ENCODE data around the gene TMEM238.
A peak's percentile ranks its signal among the peaks of the same experiment; 100 is the strongest.
"Not testable (repeated sequence)": the region's sequence is repeated elsewhere in the genome, so short reads cannot be mapped to it uniquely, and the experiment has no call there.

Gene TMEM238, protein sequence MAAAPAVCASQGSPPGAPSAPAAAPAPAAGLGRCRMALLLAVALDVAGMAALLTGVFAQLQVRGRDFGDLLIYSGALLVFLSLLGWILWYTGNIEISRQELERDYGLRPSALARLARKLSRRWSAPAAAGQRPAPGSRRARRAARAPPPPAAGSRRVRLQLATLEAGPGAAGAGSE

DNA sequence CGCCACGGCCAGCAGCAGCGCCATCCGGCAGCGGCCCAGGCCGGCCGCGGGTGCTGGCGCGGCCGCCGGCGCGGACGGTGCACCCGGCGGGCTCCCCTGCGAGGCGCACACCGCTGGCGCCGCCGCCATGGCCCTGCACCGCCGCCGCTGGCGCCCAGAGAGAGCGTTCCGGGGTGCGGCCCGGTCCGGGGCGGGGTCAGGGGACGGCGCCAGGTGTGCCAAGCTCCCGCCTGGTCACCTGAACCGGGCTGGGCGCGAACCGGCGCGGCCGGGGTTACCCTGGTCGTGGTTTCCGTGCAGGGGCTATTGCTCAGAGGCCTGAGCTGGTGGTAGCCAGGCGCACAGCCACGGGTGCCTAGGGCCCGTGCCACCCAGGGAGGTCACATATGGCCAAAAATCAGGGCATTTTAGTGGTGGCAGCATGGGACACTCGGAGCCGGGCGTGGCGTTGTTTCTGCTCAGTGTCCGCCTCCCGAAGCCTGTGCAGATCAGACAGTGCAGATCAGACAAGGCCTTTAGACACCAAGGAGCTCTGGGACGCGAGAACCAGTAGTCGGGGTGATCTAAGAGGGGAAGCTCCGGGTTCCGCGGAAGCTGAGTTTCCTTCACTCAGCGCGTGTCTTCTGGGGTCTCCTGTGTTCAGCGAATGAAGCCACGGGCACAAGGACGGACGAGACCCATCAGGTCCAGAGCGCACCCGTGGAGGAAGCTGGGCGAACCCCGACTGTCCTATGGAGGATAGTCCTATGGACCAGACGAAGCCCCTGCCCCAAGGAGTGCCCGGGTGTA is at the start of gene TMEM238:
Gene TMEM238, minus strand, starts transcription at position 162 of the 789 bp plus-strand sequence. Its CDS starts 33 bp downstream, at position 129.
- Histone ChIP-seq H3K9me3 (ENCODE audit: control insufficient read depth in 2 of 2, low read length in 2 of 2) (no peaks in the 10 kb centered on the region), H3K27ac (ENCODE audit: low read length) (peak within 1 kb of the TSS; percentile 94), H3K36me3 (ENCODE audit: control insufficient read depth in 2 of 2, insufficient read depth in 2 of 2, low read length in 2 of 2) (peaks cover 16 to 21% of the 10 kb centered on the region in 2 donors), H3K27me3 (ENCODE audit: control insufficient read depth in 1 of 2, insufficient read depth in 2 of 2, low read length in 2 of 2) (no peaks in the 10 kb centered on the region), H3K4me3 (ENCODE audit: low read length in 2 of 2) (peak within 1 kb of the TSS; percentile 81 to 99), H3K9ac (ENCODE audit: low read length in 2 of 2) (peak within 1 kb of the TSS; percentile 94 to 98), H3K4me1 (ENCODE audit: control insufficient read depth, insufficient read depth, low read length) (peaks cover 53% of the 10 kb centered on the region)

DNA sequence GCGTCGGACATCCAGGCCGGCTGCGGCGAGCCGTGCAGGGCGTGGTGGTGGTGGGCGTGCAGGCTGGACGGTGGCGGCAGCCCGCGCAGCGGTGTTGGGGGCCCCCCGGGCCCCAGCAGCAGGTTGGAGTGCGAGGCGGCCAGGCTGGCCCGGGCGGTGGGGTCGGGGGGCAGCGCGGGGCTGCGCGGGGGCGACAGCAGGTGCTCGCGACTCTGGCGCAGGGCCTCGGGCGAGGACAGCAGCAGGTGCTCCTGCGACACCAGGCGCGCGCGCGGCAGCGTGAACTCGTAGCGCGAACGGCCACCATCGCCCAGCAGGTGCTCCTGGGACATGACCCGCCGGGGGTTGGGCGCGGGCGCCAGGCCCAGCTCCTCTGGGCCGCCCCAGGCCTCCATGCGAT is 49.2 kb upstream of the TMEM238 start:
- no peak overlapping the region for H3K4me3 ChIP-seq (ENCODE audit: low read length in 2 of 2)
- no peak overlapping the region for H3K27ac ChIP-seq (ENCODE audit: low read length)
- H3K27me3 ChIP-seq (ENCODE audit: control insufficient read depth in 1 of 2, insufficient read depth in 2 of 2, low read length in 2 of 2): peaks cover 56 to 61% of the 10 kb centered on the region in 2 donors
- H3K36me3 ChIP-seq (ENCODE audit: control insufficient read depth in 2 of 2, insufficient read depth in 2 of 2, low read length in 2 of 2): no peaks in the 10 kb centered on the region
- no peak overlapping the region for H3K9ac ChIP-seq (ENCODE audit: low read length in 2 of 2)
- H3K4me1 ChIP-seq (ENCODE audit: control insufficient read depth, insufficient read depth, low read length): no peaks in the 10 kb centered on the region
- H3K9me3 ChIP-seq (ENCODE audit: control insufficient read depth in 2 of 2, low read length in 2 of 2): no peaks in the 10 kb centered on the region

DNA sequence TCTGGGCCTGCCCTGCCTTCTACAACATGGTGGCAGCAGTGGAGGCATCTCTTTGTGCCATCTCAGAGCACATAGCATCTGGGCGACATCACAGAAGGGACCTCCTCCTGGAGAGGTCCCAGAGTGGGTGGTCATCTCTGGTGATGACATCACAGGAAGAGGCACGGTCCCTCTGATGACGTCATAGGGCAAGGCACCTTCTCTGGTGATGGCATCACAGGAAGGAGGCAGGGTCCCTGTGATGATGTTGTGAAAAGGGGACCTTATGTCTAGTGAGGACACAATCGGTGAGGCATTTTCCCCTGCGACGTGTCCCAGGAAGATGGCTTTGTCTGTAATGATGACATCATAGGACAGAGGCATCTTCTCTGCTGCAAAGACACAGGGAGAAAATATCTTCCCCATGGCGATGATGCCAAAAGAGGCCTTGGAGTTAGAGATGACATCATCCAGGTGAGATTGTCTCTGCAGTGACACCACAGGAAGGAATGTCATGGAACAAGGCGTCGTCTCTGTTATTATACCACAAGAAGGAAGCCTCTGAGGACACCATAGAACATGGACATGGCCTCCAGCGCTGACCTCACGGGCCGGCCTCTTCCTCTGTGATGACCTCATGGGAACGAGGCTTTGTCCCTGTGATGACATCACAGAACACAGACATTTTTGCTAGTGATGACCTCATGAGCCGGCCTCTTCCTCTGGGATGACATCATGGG is 48.3 kb upstream of the TMEM238 start:
- Histone ChIP-seq H3K9ac (ENCODE audit: low read length in 2 of 2) (no peak overlapping the region), H3K4me3 (ENCODE audit: low read length in 2 of 2) (no peak overlapping the region), H3K27ac (ENCODE audit: low read length) (no peak overlapping the region), H3K36me3 (ENCODE audit: control insufficient read depth in 2 of 2, insufficient read depth in 2 of 2, low read length in 2 of 2) (no peaks in the 10 kb centered on the region), H3K4me1 (ENCODE audit: control insufficient read depth, insufficient read depth, low read length) (no peaks in the 10 kb centered on the region), H3K9me3 (ENCODE audit: control insufficient read depth in 2 of 2, low read length in 2 of 2) (no peaks in the 10 kb centered on the region), H3K27me3 (ENCODE audit: control insufficient read depth in 1 of 2, insufficient read depth in 2 of 2, low read length in 2 of 2) (peaks cover 50 to 58% of the 10 kb centered on the region in 2 donors)

DNA sequence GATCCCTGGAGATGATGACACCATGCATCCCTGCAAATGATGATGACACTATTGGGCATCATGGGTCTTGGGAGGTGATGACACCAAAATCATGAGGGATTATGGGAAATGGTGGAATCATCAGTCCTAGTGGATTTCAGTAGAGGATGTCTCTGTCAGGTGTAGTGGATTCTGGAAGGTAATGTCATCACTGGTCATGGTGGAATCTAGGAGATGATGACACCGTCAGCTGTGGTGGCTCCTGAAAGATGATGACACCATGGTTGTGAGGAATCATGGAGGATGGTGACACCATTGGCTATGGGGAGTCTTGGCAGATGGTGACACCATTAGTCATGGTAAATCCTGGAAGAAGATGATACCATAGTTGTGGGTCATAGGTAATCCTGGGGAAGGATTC is 47.1 kb upstream of the TMEM238 start:
- Histone ChIP-seq H3K9me3 (ENCODE audit: control insufficient read depth in 2 of 2, low read length in 2 of 2) (no peaks in the 10 kb centered on the region), H3K4me3 (ENCODE audit: low read length in 2 of 2) (no peak overlapping the region), H3K4me1 (ENCODE audit: control insufficient read depth, insufficient read depth, low read length) (no peaks in the 10 kb centered on the region), H3K27me3 (ENCODE audit: control insufficient read depth in 1 of 2, insufficient read depth in 2 of 2, low read length in 2 of 2) (peaks cover 50 to 52% of the 10 kb centered on the region in 2 donors), H3K27ac (ENCODE audit: low read length) (no peak overlapping the region), H3K36me3 (ENCODE audit: control insufficient read depth in 2 of 2, insufficient read depth in 2 of 2, low read length in 2 of 2) (no peaks in the 10 kb centered on the region), H3K9ac (ENCODE audit: low read length in 2 of 2) (no peak overlapping the region)

DNA sequence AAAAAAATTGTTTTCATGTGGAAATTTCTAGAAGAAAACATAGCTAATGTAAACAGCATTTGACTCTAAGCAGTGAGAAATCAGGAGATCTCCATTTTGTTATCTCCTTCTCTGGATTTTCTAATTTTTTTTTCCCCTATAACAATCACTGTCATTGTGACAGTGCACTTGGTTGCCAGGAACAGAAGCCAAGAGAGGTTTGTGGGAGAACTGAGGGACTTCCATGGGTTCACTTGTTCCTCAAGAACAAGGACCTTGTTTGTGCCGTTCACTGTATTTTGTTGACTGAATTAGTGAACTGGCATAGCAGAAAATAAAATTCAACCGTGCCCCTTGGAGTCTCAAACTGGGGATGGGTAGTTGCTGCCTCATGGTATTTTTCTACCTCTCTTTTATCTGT is 42.0 kb upstream of the TMEM238 start:
- Histone ChIP-seq H3K36me3 (ENCODE audit: control insufficient read depth in 2 of 2, insufficient read depth in 2 of 2, low read length in 2 of 2) (no peaks in the 10 kb centered on the region), H3K9me3 (ENCODE audit: control insufficient read depth in 2 of 2, low read length in 2 of 2) (no peaks in the 10 kb centered on the region), H3K4me1 (ENCODE audit: control insufficient read depth, insufficient read depth, low read length) (no peaks in the 10 kb centered on the region), H3K9ac (ENCODE audit: low read length in 2 of 2) (no peak overlapping the region), H3K27me3 (ENCODE audit: control insufficient read depth in 1 of 2, insufficient read depth in 2 of 2, low read length in 2 of 2) (peaks cover 21 to 28% of the 10 kb centered on the region in 2 donors), H3K27ac (ENCODE audit: low read length) (no peak overlapping the region), H3K4me3 (ENCODE audit: low read length in 2 of 2) (no peak overlapping the region)

DNA sequence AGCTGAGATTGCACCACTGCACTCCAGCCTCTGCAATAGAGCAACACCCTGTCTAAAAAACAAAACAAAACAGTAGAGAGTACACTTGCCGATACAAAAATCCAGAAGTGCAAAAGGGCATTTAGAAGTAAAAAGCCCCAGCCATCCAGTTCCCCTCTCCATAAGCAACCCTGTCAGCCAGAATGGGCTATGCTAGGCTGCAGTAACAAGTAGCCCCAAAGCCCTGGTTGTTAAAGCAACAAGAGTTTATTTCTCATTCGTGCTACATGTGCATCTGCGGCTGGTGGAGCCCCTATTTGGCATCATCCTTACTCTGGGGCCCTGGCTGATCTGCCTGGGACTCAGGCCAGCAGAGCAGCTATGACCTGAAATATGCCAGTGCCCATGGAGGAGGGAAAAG is 40.4 kb upstream of the TMEM238 start:
- Histone ChIP-seq H3K4me1 (ENCODE audit: control insufficient read depth, insufficient read depth, low read length) (no peaks in the 10 kb centered on the region), H3K27me3 (ENCODE audit: control insufficient read depth in 1 of 2, insufficient read depth in 2 of 2, low read length in 2 of 2) (peaks cover 8 to 23% of the 10 kb centered on the region in 2 donors), H3K36me3 (ENCODE audit: control insufficient read depth in 2 of 2, insufficient read depth in 2 of 2, low read length in 2 of 2) (no peaks in the 10 kb centered on the region), H3K9ac (ENCODE audit: low read length in 2 of 2) (no peak overlapping the region), H3K4me3 (ENCODE audit: low read length in 2 of 2) (no peak overlapping the region), H3K27ac (ENCODE audit: low read length) (no peak overlapping the region), H3K9me3 (ENCODE audit: control insufficient read depth in 2 of 2, low read length in 2 of 2) (no peaks in the 10 kb centered on the region)

DNA sequence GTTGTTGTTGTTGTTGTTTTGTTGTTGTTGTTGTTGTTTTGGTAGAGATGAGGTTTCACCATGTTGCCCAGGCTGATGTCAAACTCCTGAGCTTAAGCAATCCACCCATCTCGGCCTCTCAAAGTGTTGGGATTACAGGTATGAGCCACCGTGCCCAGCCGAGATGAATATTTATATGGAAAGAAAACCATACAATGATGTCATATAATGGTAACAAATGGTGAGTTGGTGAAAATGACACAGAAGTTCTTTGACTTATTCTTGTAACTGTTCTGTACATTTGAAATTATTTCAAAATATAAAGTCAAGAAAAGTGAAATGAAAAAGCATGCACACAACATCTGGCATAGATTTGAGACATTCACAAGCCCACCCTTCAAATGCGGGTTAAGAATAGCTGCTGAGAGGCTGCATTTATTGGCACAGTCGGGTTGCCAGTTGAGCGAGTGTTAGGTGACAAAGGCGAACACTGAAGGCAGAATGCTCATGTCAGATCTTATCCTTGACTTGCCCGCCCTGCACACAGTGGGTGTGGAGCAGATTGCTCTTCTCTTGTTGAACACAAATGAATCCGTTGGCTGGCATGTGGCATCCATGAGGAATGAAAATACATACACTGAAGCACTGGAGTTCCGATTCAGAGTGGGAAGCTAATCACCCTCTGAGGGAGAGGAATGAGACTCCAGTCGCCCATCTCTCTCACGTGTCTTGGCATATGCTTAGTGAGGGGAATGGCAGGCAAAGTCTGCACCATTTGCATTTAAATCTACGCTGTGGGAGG is 39.3 kb upstream of the TMEM238 start:
- no peaks in the 10 kb centered on the region for H3K4me1 ChIP-seq (ENCODE audit: control insufficient read depth, insufficient read depth, low read length)
- H3K4me3 ChIP-seq (ENCODE audit: low read length in 2 of 2): no peak overlapping the region
- peaks cover 1 to 19% of the 10 kb centered on the region in 2 donors for H3K27me3 ChIP-seq (ENCODE audit: control insufficient read depth in 1 of 2, insufficient read depth in 2 of 2, low read length in 2 of 2)
- H3K36me3 ChIP-seq (ENCODE audit: control insufficient read depth in 2 of 2, insufficient read depth in 2 of 2, low read length in 2 of 2): no peaks in the 10 kb centered on the region
- H3K9me3 ChIP-seq (ENCODE audit: control insufficient read depth in 2 of 2, low read length in 2 of 2): no peaks in the 10 kb centered on the region
- no peak overlapping the region for H3K27ac ChIP-seq (ENCODE audit: low read length)
- no peak overlapping the region for H3K9ac ChIP-seq (ENCODE audit: low read length in 2 of 2)

DNA sequence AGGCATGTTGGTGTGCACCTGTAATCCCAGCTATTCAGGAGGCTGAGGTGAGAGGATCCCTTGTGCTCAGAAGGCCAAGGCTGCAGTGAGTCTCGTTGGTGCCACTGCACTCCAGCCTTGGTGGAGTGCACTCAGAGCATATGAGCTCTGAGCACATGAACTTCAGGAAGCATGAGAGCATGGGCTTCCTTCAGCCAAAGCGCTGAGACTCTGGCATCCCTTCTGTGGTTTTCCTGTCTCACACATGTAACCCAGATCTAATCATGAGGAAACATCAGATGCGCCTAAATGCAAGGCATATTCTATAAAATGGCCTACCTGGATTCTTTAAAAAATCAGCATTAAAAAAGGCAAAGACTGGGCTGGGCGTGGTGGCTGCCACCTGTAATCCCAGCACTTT is 37.2 kb upstream of the TMEM238 start:
- not testable (repeated sequence) for H3K36me3 ChIP-seq (ENCODE audit: control insufficient read depth in 2 of 2, insufficient read depth in 2 of 2, low read length in 2 of 2); H3K9me3 ChIP-seq (ENCODE audit: control insufficient read depth in 2 of 2, low read length in 2 of 2); H3K4me3 ChIP-seq (ENCODE audit: low read length in 2 of 2); H3K27ac ChIP-seq (ENCODE audit: low read length); H3K4me1 ChIP-seq (ENCODE audit: control insufficient read depth, insufficient read depth, low read length); H3K9ac ChIP-seq (ENCODE audit: low read length in 2 of 2)
- peaks cover 0 to 17% of the 10 kb centered on the region in 2 donors for H3K27me3 ChIP-seq (ENCODE audit: control insufficient read depth in 1 of 2, insufficient read depth in 2 of 2, low read length in 2 of 2)

DNA sequence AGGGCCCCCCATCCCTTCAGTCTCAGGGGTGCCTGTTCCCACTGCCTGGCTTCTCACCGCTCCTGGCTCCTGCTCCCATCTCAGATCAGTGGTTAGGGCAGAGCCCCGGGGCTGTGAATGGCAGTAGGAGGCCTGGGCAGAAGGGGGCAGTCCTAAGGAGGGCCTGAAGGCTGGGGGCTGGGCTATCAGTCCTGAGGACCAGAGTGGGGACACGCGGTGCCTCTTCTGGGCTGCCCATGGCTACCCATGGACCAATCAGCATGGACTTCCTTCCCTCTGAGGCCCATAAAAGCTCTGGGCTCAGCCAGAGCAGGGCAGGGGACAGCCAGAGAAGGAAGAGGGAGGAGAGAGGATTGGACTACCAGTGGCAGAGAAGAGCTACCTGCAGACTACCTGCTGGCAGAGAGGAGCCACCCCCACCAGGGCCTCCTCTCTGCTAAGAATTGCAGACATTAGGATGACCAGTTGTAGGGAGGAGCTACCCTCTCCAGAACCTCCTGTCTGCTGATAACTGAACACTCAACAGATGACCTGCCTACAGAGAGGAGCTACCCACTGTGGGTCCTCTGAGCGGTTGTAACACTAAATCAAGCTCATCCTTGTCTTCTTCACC is 35.6 kb upstream of the TMEM238 start:
- Histone ChIP-seq H3K27me3 (ENCODE audit: control insufficient read depth in 1 of 2, insufficient read depth in 2 of 2, low read length in 2 of 2) (peaks cover 2 to 16% of the 10 kb centered on the region in 2 donors), H3K4me3 (ENCODE audit: low read length in 2 of 2) (no peak overlapping the region), H3K9ac (ENCODE audit: low read length in 2 of 2) (no peak overlapping the region), H3K27ac (ENCODE audit: low read length) (no peak overlapping the region), H3K9me3 (ENCODE audit: control insufficient read depth in 2 of 2, low read length in 2 of 2) (no peaks in the 10 kb centered on the region), H3K4me1 (ENCODE audit: control insufficient read depth, insufficient read depth, low read length) (no peaks in the 10 kb centered on the region), H3K36me3 (ENCODE audit: control insufficient read depth in 2 of 2, insufficient read depth in 2 of 2, low read length in 2 of 2) (no peaks in the 10 kb centered on the region)

DNA sequence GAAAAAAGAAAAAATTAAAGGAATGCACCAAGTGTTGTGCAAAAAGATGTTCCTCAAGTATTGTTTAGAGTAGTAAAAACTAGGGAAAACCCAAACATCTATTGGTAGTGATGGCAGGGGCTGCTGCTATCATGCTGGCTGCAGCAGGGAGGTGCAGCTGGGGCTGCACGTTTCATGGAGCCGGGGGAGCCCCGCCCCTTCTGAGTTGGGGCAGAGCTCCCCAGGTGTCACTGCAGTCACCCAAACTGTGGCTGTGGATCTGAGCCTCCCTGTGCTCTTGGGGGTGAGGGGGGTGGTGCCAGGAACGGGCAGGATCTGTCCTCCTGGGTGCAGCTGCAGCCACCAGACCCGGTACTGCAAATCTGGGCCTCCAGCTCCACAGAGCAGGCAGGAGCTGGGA is 35.0 kb upstream of the TMEM238 start:
- no peaks in the 10 kb centered on the region for H3K9me3 ChIP-seq (ENCODE audit: control insufficient read depth in 2 of 2, low read length in 2 of 2)
- H3K27ac ChIP-seq (ENCODE audit: low read length): no peak overlapping the region
- no peaks in the 10 kb centered on the region for H3K4me1 ChIP-seq (ENCODE audit: control insufficient read depth, insufficient read depth, low read length)
- H3K27me3 ChIP-seq (ENCODE audit: control insufficient read depth in 1 of 2, insufficient read depth in 2 of 2, low read length in 2 of 2): peaks cover 2 to 11% of the 10 kb centered on the region in 2 donors
- H3K4me3 ChIP-seq (ENCODE audit: low read length in 2 of 2): no peak overlapping the region
- no peaks in the 10 kb centered on the region for H3K36me3 ChIP-seq (ENCODE audit: control insufficient read depth in 2 of 2, insufficient read depth in 2 of 2, low read length in 2 of 2)
- no peak overlapping the region for H3K9ac ChIP-seq (ENCODE audit: low read length in 2 of 2)
